HepG2 (cell line): ENCODE results near the gene LTB4R2. TPM values are rescaled to one million over a fixed set of nuclear protein-coding genes. Genes with fewer than 3 reads are reported as not detected.
A peak's percentile ranks its signal among the peaks of the same experiment; 100 is the strongest.

ENCODE experiments used
- CENPX ChIP-seq: sonication (generic); formaldehyde crosslinking; IDR thresholded peaks from 2 replicates; pipeline ENCODE4 v1.9.0; 2021; ENCODE audit warnings: mild to moderate bottlenecking, missing genetic modification reagents, moderate library complexity
- FOSL2 ChIP-seq: sonication (generic); formaldehyde crosslinking; IDR thresholded peaks from 2 replicates; pipeline ENCODE4 v1.4.0; 2020; ENCODE audit warnings: missing genetic modification reagents
- HIVEP1 ChIP-seq: sonication (generic); formaldehyde crosslinking; IDR thresholded peaks from 2 replicates; pipeline ENCODE4 v1.4.0; 2020; ENCODE audit warnings: mild to moderate bottlenecking, missing genetic modification reagents
- KLF9 ChIP-seq: IDR thresholded peaks from 2 replicates; pipeline ENCODE4 v1.6.1; 2016; ENCODE audit warnings: low read depth
- NPAS2 ChIP-seq: sonication (generic); formaldehyde crosslinking; IDR thresholded peaks from 2 replicates; pipeline ENCODE4 v1.8.0; 2022; ENCODE audit warnings: mild to moderate bottlenecking, missing genetic modification reagents, borderline replicate concordance
- PRDM4 ChIP-seq: sonication (generic); formaldehyde crosslinking; IDR thresholded peaks from 2 replicates; pipeline ENCODE4 v1.9.0; 2021; ENCODE audit warnings: missing genetic modification reagents, borderline replicate concordance
- STAT6 ChIP-seq: sonication (generic); formaldehyde crosslinking; IDR thresholded peaks from 2 replicates; pipeline ENCODE4 v1.4.0; 2020; ENCODE audit warnings: missing genetic modification reagents, mild to moderate bottlenecking, borderline replicate concordance
- TFDP2 ChIP-seq: sonication (generic); formaldehyde crosslinking; IDR thresholded peaks from 2 replicates; pipeline ENCODE4 v1.4.0; 2020; ENCODE audit warnings: missing genetic modification reagents
- THYN1 ChIP-seq: sonication (generic); formaldehyde crosslinking; IDR thresholded peaks from 2 replicates; pipeline ENCODE4 v1.8.1; 2023; ENCODE audit warnings: low read depth, mild to moderate bottlenecking, moderate library complexity, missing genetic modification reagents, borderline replicate concordance
- YEATS2 ChIP-seq: sonication (generic); formaldehyde crosslinking; IDR thresholded peaks from 2 replicates; pipeline ENCODE4 v1.4.0; 2020; ENCODE audit warnings: missing genetic modification reagents, borderline replicate concordance
- ZBTB14 ChIP-seq: sonication (generic); formaldehyde crosslinking; IDR thresholded peaks from 2 replicates; pipeline ENCODE4 v1.4.0; 2020; ENCODE audit warnings: missing genetic modification reagents
- ZC3H4 ChIP-seq: sonication (generic); formaldehyde crosslinking; IDR thresholded peaks from 2 replicates; pipeline ENCODE4 v1.4.0; 2020; ENCODE audit warnings: missing genetic modification reagents, borderline replicate concordance
- ZNF101 ChIP-seq: sonication (generic); formaldehyde crosslinking; IDR thresholded peaks from 2 replicates; pipeline ENCODE4 v1.4.0; 2020; ENCODE audit warnings: mild to moderate bottlenecking, low read depth, missing genetic modification reagents, borderline replicate concordance
- ZNF124 ChIP-seq: sonication (generic); formaldehyde crosslinking; IDR thresholded peaks from 2 replicates; pipeline ENCODE4 v1.4.0; 2020; ENCODE audit warnings: missing genetic modification reagents
- ZNF501 ChIP-seq: sonication (generic); formaldehyde crosslinking; IDR thresholded peaks from 2 replicates; pipeline ENCODE4 v1.5.1; 2020; ENCODE audit warnings: mild to moderate bottlenecking, moderate library complexity, missing genetic modification reagents
- ZSCAN31 ChIP-seq: sonication (generic); formaldehyde crosslinking; IDR thresholded peaks from 2 replicates; pipeline ENCODE4 v1.5.0; 2020; ENCODE audit warnings: low read depth, mild to moderate bottlenecking, missing genetic modification reagents
- polyA plus RNA-seq, 8 experiments: library from polyadenylated mRNA; depleted of rRNA in 3 of 8; stranded (reverse) in 7 of 8; unstranded in 1 of 8; fragments of >200 nt; fragmentation: Illumina TruSeq in 4 of 8; extraction: Trizol in 4 of 8; gene quantifications; 2 replicates each; pipeline versions ENCODE4 v1.2.1 to v1.2.3, GENCODE V29; 2011 to 2016; ENCODE audit warnings: low read depth in 4 of 8, missing spikeins in 1 of 8, mixed read lengths in 1 of 8; ENCODE audit not compliant: insufficient read depth in 1 of 8
- total RNA-seq, 5 experiments: library from RNA; depleted of rRNA; stranded (reverse); fragments of >200 nt; fragmentation: Illumina TruSeq; extraction: Trizol; gene quantifications; 2 replicates each; pipeline ENCODE4 v1.2.3, GENCODE V29; 2016; ENCODE audit warnings: low read depth in 1 of 5
- TF ChIP-seq, protein P1 (sequence below): sonication (generic); formaldehyde crosslinking; IDR thresholded peaks from 2 replicates; pipeline ENCODE4 v1.4.0; 2020; ENCODE audit warnings: low read depth, mild to moderate bottlenecking, missing genetic modification reagents
- TF ChIP-seq, protein P2 (sequence below): sonication (generic); formaldehyde crosslinking; IDR thresholded peaks from 2 replicates; pipeline ENCODE4 v1.4.0; 2020; ENCODE audit warnings: mild to moderate bottlenecking, missing genetic modification reagents

LTB4R2 gene
- total and polyA plus RNA-seq, 2 of the 13 experiments (the other 11 are each of a cell fraction or from before 2014, with no cell fraction given), result 3.9 to 6.9 TPM

DNA sequence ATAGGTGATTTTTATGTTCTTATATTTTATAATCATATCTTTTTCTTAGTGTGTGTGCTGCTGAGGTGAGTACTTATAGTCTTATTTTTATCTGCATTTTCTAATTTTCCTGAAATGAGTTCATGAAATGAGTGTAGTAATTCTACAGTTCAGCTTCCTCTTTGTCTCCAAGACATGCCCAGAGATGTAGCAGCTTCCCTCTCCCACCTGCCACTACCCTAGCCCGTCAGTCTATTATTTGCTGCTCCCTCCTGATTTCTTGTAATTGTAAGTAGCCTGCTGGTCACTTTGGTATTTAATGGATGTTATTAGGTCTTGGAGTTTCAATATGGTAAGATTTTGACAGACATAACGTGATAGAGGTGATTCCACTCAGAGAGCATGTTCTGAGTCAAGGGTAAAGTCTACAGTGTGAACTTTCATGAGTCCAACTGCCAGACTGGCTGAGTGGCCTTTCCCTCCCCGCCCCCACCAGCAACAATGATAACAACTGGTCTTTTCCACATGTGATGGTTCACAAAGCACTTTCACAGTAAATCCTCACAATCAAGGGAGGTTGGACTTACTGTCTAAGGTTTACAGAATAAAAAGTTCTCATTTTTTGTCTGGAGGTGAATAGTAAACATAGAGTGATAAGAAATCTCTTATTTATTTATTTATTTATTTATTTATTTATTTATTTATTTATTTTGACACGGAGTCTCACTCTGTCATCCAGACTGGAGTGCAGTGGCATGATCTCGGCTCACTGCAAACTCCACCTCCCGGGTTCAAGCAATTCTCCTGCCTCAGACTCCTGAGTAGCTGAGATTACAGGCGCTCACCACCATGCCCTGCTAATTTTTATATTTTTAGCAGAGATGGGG is 34.1 kb downstream of the LTB4R2 start (continued):
- TF ChIP-seq, protein P1, sequence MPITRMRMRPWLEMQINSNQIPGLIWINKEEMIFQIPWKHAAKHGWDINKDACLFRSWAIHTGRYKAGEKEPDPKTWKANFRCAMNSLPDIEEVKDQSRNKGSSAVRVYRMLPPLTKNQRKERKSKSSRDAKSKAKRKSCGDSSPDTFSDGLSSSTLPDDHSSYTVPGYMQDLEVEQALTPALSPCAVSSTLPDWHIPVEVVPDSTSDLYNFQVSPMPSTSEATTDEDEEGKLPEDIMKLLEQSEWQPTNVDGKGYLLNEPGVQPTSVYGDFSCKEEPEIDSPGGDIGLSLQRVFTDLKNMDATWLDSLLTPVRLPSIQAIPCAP (CRISPR knock-in tag), result no peak
- TF ChIP-seq, protein P2, sequence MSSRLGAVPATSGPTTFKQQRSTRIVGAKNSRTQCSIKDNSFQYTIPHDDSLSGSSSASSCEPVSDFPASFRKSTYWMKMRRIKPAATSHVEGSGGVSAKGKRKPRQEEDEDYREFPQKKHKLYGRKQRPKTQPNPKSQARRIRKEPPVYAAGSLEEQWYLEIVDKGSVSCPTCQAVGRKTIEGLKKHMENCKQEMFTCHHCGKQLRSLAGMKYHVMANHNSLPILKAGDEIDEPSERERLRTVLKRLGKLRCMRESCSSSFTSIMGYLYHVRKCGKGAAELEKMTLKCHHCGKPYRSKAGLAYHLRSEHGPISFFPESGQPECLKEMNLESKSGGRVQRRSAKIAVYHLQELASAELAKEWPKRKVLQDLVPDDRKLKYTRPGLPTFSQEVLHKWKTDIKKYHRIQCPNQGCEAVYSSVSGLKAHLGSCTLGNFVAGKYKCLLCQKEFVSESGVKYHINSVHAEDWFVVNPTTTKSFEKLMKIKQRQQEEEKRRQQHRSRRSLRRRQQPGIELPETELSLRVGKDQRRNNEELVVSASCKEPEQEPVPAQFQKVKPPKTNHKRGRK, result no peak
- TF ChIP-seq YEATS2 (CRISPR knock-in tag) (0 out of 2 replicates have a peak, but pooled peaks have one; percentile 24), FOSL2 (CRISPR knock-in tag) (peak; percentile 58; the same call in 1 of the 2 replicates), ZSCAN31 (CRISPR knock-in tag) (no peak), NPAS2 (no peak), STAT6 (CRISPR knock-in tag) (no peak), THYN1 (CRISPR knock-in tag) (no peak), CENPX (CRISPR knock-in tag) (no peak), KLF9 (no peak), ZC3H4 (CRISPR knock-in tag) (no peak), ZBTB14 (no peak), PRDM4 (CRISPR knock-in tag) (no peak), HIVEP1 (CRISPR knock-in tag) (no peak), TFDP2 (CRISPR knock-in tag) (no peak; the same call in 1 of the 2 replicates), ZNF124 (CRISPR knock-in tag) (0 out of 2 replicates have a peak, but pooled peaks have one; percentile 27), ZNF101 (no peak), ZNF501 (CRISPR knock-in tag) (no peak)
